GM21619 (cell line): ENCODE data around the gene UNC13B.

ENCODE experiments used
- ATAC-seq: cut with Tn5 transposase; IDR thresholded peaks from one replicate; pipeline ENCODE4 v1.9.1; 2021; ENCODE audit not compliant: unreplicated experiment

The UNC13B gene

DNA sequence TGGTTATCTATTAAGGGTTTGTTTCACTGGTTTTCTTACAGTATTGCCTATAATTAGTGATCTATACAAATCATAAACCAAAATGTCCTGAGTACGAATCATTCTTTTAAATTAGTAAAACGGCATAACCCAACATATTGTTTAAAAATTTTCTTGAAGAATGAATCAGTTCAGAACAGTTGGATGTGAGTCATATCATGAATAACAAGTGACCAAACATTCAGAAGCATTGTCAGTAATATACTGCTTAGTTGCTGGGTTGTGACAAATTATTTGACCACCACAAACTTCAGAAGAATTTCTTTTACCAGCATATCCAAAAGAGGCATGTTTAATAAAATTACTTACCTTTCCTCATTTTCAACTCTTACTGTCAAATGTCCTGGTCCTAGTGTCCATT is 111.2 kb downstream of the UNC13B start:
- no peak for ATAC-seq

GRCh38 chr9:35273591-35273990 is 111.8 kb downstream of the UNC13B start:
- no peak for ATAC-seq

DNA sequence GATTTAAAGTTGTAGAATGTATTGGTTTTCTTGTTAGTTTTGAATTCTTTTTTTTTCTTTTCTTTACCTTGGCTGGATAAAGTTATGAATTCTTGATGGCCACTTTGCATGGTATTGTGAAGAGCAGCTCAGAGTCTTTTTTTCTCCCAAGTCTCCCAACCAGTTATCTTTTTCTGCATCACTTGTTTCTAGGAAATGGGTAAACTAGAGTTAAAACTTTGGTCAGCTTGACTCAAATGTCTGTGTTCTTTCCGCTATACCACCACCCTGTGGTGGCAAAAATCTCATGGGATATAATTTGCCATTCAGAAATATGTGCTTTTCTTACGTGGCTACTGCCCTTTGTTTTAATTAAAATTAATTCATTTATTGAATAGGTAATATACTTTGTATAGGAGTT is 113.2 kb downstream of the UNC13B start:
- no peak for ATAC-seq

GRCh38 chr9:35277171-35277520 is 115.3 kb downstream of the UNC13B start:
- ATAC-seq, result no peak

DNA sequence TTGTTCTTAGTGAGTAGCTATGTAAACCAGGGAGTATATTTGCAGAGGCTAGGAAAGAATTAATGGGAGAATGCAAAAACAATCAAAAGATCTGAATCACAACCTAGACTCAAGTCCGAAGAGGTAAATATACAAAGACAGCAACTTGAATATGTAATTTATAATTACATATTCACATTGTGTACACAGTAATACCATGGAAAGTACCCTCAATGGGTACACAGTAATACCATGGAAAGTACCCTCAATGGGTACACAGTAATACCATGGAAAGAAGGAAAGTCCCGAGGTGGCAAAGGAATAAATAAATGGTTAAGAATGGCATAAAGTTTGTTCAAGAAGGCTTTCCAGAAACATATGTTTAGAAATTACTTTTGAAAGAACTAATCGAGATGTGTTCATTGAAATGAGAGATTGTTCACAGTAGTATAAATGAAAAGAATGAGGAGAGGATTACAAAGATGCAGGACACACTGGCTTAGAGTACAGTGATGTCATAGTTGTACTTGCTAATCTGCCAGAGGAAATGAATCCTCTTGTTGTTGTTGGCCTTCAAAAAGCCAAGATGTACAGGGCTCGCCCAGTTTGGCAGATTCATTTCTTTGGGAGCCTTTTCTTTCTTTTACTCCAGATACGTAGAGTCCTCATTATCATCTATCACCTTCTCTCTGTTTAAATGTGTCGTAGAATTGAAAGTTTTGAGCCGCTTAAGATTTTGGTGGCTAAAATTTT is 116.0 kb downstream of the UNC13B start:
- ATAC-seq, result no peak

DNA sequence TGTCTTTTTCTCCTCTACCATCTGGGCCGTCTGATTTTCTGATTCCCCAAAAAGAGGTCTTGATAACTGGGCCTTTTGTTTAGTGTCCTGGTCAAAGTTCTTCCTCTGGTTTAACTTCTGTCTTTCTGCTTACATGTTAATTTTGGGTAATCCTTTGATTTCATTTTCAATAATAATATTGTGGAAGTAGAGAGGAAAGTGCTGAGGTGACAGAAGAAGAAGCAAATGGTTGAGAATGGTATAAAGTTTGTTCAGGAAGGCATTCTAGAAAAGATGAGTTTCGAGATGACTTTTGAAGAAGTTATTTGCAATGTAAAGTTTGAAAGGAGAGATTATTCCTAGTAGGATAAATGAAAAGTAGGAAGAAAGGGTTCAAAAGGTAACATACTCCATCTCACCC is 118.1 kb downstream of the UNC13B start:
- no peak for ATAC-seq

DNA sequence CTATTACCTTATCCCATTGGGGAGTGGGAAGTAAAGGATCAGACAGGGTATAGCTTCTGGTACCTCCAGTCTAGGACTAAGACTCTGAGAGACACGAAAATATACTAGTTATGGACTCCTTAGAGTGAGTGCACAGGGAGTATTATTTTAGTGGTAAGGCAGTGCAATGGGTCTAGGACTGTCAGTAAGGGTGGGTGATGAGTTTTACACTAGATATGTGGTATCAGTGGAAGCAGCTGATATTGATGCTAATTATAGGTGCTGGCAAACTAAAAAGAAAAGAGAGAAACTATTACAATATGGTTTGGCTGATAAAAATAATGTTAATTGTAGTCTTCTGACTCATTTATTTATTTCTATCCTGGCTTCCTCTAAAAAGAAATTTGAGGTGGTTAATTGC is 118.6 kb downstream of the UNC13B start:
- no peak for ATAC-seq

GRCh38 chr9:35285731-35286130 is 123.9 kb downstream of the UNC13B start:
- no peak for ATAC-seq

DNA sequence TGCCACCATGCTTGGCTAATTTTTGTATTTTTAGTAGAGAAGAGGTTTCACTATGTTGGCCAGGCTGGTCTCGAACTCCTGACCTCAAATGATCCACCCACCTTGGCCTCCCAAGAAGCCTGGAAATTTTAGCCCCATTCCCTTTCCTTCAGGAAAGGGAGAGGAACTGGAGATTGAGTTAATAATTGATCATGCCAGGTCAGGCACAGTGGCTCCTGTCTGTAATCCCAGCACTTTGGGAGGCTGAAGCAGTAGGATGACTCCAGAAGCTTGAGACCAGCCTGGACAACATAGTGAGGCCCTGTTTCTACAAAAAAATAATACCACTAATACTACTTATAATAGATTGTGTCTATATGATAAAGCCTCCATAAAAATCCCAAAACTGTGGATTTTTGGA is 124.6 kb downstream of the UNC13B start:
- ATAC-seq, result no peak

GRCh38 chr9:35287987-35288632 is 126.3 kb downstream of the UNC13B start:
- no peak for ATAC-seq

GRCh38 chr9:35288778-35289177 is 127.0 kb downstream of the UNC13B start:
- no peak for ATAC-seq

DNA sequence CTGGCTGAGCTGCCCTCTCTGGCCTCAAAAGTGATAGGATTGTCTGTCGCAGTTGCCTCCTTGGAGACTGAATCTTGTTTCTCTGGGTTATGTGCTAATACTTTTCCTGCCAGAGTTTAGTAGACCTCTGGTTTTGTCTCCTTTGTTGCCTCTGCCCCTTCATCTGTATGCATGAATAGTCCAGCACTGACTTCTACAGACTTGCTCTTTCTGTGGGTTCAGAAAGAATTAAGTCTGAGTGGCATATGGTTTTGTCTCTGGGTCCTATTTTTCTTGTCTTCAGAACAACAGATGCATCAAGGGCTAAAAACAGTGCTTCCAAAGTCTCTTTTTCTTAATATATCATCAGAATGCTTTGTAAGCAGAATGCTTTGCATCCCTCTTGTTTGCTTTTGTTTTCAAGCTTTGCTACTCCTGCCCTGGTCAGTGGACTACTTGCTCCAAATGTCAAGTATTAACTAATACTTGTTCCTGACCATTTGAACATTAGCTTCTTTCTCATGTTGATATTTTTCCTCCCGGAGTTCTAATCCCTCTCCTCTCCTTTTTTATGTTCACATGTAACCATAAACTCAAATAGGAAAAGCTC is 131.7 kb downstream of the UNC13B start:
- no peak for ATAC-seq

GRCh38 chr9:35294066-35294465 is 132.3 kb downstream of the UNC13B start:
- no peak for ATAC-seq

DNA sequence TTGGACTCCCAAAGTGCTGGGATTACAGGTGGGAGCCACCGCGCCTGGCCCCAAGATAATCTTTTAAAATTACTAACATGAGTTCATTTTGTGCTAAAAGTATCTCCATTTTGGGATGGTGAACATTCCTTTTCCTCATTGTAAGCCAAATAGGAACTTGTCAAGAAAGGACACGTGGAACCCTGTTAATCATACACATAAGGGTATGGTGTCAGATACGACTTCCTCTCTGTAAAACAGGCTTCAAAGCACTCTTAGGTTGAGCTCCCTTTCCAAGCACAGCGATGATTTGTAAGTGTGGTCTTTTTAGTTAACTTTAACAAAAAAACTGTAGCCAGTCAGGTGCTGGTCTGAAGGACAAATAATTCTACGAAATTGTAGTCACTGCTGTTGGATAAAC is 132.7 kb downstream of the UNC13B start:
- ATAC-seq, result no peak

DNA sequence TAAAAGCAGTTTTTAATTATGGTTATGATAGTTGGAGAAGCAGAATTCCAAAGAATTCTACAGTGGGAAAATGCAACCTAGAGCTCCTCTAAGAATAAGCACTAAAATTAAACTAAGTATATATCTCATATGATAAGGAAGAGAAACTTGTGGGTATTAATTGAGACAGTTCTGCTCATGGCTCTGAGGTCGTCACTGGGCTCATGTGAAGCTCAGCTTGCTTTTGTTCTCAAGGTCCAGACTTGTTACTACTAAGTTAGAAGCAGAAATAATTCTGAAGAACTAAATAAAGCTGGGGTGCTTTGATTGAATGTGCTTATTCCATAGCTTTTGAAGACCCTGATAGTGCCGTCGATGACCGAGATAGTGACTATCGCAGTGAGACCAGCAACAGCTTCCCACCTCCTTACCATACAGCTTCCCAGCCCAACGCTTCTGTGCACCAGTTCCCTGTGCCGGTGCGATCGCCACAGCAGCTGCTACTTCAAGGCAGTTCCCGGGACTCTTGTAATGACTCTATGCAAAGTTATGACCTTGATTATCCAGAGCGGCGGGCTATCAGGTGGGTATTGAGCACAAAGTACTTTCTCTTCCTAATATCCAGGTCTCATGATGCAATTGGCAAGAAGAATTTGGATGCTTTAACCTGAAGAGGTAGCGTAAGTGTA is 133.7 kb downstream of the UNC13B start:
- no peak for ATAC-seq

- no peak for ATAC-seq
These were observed 141.8 kb downstream of the UNC13B start for GRCh38 chr9:35303567-35303966.

GRCh38 chr9:35306283-35306682 is 144.5 kb downstream of the UNC13B start:
- no peak for ATAC-seq

DNA sequence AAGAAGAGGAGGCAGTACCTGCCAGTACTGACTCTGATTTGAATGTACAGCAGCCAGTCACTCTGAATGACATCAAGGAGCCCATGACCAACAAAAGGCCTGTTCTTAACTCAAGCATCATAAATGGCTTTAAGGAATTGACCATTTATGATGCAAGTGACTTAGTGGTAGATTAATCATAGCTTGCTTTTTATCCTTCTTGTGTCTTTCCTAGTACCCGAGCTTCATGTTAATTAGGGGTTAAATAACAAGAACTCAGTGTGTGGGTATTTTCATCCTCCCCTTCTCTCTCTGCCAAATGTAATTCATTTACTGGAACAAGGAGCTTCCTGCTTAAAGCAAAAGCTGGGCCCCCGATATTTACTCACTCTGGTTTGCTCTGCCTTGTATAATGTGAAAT is 146.5 kb downstream of the UNC13B start:
- ATAC-seq, result no peak

DNA sequence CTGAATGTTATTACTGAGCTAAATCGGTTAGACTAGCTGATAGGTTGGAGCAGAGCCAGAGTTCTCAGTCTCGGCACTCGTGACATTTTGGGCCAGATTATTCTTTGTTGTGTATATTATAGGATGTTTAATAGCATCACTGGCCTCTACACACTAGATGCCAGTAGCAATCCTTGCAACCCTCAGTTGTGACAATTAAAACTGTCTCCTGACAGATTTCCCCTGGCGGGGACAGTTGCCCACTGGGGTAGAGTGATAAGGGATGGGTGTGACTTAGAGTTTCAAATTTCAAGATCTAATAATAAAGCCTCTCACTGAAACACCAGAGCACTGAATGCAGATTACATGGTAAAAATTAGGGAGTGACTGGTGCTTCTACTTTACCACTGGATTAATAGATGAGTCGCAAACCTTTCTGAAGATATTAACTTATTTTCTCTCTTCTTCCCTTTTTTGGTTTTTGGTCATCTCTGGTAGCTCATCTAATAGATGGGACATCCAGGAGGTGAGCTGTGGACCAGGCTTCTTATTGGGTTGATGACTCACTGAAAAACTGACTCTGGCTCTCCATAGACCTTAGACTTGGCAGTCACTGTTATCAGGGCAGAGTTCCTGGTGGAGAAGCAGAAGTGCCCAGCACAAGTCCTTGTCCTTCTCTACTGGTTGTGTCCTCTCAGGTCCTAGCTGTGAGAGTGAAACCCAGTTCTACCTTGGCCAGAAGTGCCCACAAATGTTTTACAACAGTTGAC is 150.3 kb downstream of the UNC13B start:
- no peak for ATAC-seq

- no peak for ATAC-seq
These were observed 151.7 kb downstream of the UNC13B start for GRCh38 chr9:35313460-35313859.

DNA sequence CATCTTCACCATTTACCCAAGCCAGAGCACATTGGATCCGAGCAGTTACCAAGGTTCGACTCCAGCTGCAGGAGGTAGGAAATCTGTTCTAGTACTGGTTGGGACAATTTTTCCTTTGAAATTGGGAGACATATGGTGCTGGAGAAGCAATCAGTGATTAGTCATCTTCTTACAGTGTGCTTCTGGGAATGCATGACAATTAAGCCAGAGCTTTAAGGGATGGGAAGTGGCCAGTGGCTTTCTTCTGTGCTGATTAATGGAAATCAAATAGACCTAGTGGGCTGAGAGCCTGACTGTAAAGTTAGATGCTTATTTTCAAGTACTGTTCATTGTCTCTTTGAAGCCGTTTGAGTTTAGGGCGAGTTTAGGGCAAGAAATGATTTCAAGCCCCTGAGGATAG is 152.1 kb downstream of the UNC13B start:
- no peak for ATAC-seq
